ENCODE measurements around the gene SLCO1A2.
"Not testable (repeated sequence)": the region's sequence is repeated elsewhere in the genome, so short reads cannot be mapped to it uniquely, and the experiment has no call there.

The SLCO1A2 gene, protein sequence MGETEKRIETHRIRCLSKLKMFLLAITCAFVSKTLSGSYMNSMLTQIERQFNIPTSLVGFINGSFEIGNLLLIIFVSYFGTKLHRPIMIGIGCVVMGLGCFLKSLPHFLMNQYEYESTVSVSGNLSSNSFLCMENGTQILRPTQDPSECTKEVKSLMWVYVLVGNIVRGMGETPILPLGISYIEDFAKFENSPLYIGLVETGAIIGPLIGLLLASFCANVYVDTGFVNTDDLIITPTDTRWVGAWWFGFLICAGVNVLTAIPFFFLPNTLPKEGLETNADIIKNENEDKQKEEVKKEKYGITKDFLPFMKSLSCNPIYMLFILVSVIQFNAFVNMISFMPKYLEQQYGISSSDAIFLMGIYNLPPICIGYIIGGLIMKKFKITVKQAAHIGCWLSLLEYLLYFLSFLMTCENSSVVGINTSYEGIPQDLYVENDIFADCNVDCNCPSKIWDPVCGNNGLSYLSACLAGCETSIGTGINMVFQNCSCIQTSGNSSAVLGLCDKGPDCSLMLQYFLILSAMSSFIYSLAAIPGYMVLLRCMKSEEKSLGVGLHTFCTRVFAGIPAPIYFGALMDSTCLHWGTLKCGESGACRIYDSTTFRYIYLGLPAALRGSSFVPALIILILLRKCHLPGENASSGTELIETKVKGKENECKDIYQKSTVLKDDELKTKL

DNA sequence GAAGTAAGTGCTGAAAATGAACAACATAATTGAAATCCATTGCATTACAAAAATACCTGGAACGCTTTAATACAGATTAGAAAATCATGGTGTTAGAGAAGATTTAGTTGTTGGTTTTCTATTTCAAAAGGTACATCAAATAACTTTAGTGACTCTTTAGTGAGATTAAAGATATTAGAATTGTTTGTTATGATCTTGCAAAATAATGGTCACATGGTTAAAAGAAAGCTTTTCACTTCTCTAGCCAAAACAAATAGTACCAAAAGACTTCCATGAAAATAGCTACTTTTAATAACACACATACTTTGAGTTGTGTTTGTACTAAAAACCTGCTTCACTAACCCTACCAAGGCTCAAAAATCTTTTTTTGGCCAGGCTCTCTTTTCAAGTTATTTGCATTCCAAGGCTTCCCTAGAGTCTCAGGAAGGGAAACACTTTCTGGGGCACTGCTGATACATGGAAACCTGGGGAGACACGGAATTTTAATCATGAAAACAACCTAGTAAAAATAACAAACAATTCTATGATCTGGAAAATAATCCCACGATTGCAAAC lies at the start of gene SLCO1A2:
TSS of gene SLCO1A2 (minus strand) at position 147 of the 555 bp plus-strand sequence. CDS start 270 bp downstream, outside the sequence.
- DNase-seq (ENCODE audit: low spot score): no peak

DNA sequence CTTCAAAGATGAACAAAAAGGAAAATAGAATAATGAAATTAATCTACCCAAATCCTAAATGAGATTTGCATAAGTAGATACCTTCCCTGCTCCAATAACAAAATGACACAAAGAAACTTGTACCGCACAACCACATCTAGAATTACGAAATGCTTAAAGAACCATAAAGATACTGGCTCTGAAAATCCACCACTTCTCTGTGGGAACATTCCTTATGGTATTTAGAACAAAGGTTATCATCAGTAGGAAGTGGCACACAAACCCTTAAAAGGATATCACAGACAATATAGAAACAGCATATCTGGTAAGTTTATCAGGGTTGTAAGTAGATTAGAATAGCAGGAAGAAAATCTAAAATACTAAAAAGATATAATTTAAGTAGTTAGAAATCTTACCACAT lies 49.5 kb upstream of the SLCO1A2 start:
- no peak for DNase-seq (ENCODE audit: low spot score)

DNA sequence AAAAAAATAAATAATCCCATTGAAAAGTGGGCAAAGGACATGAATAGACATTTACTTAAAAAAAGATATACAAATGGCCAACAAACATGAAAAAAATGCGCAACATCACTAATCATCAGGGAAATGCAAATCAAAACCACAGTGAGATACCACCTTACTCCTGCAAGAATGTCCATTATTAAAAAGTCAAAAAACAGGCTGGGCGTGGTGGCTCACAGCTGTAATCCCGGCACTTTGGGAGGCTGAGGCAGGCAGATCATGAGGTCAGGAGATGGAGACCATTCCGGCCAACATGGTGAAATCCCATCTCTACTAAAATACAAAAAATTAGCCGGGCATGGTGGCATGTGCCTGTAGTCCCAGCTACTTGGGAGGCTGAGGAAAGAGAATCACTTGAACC lies 46.6 kb upstream of the SLCO1A2 start:
- DNase-seq (ENCODE audit: low spot score): not testable (repeated sequence)

DNA sequence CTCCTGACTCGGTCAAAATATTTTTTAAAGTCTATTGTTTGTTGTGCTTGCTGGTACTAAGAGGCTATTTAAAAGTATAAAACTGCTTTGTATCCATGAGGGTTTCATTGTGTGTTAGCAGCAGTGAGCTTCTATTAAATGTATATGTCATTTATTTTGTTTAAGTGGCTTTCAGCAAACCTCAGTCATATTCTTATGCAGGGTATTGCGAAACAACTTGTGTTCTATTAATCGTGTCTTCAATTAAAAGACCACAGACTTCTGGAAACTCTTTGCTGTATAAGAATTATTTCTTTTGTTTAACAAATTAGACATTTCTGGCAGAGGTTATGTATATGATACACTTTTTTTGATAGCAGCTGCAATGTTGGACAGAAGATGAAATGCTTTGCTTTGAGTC lies 44.5 kb upstream of the SLCO1A2 start:
- no peak for DNase-seq (ENCODE audit: low spot score)

DNA sequence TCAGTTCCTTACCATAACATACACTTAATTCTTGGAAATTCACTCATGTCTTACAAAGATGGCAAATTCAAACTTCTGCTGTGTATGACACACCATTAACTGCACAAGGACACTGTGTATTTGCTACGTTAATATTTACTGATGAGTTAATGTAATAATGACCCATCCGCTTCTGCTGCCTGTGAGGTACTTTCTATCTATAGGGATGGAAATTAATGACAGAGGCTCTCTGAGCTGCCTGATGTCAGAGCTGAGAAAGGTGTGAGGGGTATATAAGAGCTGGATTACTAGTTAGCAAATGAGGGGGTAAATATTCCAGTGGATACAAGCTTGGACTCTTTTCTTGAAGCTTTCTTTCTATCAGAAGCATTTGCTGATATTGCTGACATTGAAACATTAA lies 37.9 kb upstream of the SLCO1A2 start, which contains the start of gene IAPP:
TSS of gene IAPP (plus strand) at position 301 of the 400 bp plus-strand sequence. CDS start 450 bp downstream, outside the sequence.
- no peak for DNase-seq (ENCODE audit: low spot score)

DNA sequence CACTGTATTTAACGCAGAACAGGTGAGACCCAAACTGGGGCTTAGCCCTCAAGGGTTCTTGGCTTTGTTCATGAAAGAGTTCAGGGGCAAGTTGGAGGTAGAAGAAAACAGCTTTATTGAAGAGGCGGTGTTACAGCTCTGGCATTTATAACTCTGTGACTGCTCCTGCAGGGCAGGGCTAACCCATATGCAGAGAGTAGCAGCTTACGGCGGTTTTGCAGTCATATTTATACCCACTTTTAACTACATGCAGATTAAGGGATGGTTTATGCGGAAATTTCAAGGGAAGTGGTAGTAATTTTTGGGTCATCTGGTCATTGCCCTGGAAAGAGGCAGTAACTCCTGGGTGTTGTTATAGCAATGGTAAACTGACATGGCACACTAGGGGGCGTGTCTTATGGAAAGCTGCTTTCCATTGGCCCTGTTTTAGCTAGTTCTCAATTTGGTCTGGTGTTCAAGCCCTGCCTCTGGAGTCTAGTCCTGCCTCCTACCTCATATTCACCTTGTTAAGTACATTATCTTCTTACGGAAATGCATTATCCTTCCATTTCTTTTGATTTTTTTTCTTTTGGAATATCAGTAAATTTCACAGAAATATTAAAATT lies 36.2 kb upstream of the SLCO1A2 start:
- no peak for DNase-seq (ENCODE audit: low spot score)

DNA sequence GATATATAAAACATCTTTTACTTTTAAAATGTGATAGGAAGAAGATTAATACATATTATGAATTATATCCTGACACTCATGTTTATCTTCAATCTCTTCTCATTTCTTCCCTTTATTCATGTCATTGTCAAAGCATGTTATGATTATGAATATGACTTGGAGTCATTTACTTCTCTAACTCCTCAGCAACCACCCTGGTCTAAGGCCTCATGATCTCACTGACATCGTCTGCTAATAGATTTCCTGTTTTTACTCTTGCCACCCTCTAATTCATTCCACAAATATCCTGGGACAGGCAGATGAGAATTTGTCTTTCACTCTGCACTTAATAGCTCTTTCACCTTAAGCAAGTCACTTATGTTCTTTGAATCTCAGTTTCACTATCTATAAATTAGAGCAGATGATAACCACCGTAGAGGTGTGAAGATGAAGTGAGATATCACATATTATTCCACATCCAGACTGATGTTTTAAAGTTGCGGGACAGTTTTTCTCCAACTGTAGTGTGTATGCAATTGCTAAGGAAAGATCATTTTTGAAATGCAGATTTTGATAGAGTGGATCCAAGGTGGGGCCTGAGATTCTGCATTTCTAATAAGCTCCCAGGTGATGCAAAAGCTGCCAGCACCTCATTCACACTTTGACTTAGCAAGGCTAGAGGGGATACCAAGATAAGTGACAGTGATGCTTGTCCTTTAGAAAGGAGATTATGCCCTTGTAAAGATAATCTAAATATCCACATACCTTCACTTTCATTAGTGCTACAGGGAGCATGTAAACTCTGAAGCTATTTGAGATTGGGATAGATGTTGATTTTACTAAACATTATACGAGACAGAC lies 34.6 kb upstream of the SLCO1A2 start:
- DNase-seq (ENCODE audit: low spot score): no peak

DNA sequence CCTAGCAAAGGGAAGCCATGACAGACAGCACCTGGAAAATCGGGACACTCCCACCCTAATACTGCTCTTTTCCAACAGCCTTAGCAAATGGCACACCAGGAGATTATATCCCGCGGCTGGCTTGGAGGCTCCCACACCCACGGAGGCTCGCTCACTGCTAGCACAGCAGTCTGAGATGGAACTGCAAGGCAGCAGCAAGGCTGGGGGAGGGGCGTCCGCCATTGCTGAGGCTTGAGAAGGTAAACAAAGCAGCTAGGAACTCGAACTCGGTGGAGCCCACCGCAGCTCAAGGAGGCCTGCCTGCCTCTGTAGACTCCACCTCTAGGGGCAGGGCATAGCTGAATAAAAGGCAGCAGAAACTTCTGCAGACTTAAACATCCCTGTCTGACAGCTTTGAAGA lies 25.9 kb upstream of the SLCO1A2 start:
- DNase-seq (ENCODE audit: low spot score): not testable (repeated sequence)

DNA sequence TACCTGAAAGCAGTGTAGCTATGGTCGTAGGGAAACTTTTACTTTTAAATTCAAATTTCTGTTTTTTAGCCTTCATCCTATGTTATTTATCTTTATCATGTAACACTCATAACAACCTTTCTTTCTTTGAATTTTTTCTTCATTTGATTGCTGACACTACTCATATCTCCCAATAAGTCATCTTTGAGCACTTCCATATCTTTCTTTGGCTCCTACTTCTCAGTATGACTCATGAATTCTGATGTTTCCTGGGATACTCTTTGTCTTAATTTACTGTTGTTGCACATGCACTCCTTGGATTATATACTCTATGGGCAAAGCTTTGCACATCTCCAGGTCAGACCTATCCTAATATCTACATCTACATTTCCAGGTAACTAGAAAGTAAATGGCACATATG lies 19.9 kb upstream of the SLCO1A2 start:
- no peak for DNase-seq (ENCODE audit: low spot score)

DNA sequence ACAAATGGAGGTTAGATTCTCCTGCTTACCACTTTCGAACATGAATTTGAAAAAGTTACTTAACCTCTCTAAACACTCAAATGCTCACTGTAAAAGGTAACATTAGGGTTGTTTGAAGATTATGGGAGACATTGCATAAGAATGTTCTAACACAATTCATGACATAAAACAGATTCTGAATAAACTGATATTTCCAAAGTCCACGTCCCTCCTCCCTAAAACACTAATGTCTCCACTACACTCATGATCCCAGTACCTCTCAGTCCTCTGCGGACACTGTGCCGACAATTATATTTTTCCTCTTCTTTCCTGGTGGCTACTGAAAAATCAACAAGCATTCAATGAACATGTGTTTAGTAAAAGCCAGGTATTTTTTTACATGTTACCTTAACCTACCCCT lies 19.2 kb upstream of the SLCO1A2 start:
- DNase-seq (ENCODE audit: low spot score): no peak

DNA sequence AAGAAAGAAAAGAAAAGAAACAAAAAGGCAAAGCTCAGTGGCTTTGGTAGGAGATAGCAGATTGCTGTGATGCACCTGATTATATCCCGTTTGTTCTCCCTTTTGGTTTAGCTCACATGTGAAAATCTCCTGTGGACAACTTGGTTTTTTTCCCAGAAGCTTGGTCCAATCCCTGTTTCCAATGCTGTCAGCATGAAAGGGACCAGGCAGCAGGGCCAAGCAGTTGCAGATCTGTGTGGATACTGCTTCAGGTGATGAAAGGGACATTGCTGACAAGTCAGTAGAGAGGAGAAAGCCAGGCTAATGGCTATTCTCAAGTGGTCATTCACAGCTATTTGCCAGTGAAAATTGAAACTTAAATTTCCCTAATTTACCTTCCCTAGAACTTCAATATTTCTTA lies 18.8 kb upstream of the SLCO1A2 start:
- no peak for DNase-seq (ENCODE audit: low spot score)

DNA sequence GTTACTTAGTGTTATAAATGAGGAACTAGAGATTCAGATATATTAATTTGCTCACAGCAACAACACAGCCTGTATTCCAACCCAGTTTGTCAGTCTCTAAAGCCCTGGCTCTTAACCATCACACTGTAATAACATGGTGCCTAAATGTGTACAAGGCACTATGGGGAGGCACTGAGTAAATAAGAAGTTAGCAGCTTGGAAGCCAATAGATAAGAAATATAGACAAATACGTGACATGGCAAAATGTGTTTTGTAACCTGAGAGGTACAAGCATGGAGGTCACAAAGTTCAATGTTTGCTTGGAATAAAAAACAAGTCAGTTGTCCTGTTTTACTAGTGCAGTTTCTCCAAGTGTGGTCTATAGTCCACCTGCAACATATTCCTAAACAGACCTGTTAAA lies 16.3 kb upstream of the SLCO1A2 start:
- DNase-seq (ENCODE audit: low spot score): no peak

DNA sequence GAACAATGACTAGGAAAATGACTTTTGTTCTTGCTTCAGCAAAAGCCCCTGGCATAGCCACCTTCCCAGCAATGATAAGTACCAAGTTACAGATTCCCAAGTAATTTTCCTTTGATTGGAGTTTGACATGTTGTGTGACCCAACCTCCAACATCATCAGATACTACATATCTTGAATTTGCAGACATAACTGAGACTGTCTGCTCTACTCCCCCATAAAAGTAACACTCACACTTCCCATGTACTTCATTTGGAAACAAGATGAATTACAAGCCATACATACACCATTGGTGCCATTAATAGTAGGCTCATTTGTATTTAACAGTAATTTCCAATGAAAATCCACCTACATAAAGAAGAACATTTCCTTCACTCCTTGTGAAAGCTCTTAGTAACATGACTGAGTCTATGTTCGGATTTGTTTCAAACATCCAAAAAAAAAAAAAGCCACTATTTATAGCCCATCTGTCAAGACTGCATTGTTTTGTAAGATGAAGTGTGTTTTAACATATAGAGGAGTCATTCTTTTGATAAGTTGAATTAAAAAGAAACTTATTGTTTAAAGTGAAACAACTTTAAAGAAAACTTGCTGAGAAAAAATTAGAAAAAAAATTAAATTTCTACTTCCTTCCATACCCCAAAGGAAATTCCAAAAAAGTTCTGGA lies 12.0 kb upstream of the SLCO1A2 start:
- DNase-seq (ENCODE audit: low spot score): no peak

DNA sequence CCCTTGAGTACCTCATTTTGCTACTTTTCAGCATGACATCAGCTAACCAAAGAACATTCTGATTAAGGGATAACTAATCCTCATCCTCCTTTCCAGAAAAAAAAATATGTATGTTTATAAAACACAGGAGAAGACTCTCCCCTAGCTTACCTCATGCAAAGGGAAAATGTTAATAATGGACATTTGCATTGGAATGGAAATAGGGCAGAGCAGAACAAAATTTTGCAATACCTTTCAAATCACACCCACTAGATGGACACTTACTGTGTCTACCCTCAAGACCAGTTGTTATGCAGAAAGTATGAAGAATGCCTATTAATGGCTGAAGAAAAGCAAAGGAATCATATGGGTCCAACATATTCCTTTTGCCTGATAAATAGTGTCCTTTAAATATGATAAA lies 8.9 kb upstream of the SLCO1A2 start:
- DNase-seq (ENCODE audit: low spot score): no peak

DNA sequence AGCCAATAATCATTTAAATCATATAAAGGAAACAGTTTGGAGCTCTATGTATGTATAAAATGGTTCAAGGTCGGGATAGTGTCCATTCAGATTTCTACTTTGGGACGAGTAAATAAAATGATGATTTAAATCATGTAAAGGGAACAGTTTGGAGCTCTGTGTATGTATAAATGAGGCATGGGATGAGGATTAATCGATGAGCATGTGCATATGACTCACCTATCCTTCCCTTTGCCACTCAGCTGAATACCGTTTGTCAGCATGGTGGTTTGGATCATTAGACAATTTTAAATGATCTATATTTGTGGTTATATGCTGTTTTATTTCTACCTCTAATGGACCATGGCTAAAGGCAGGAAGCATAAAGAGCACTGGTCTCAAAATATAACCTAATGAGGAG lies 7.1 kb upstream of the SLCO1A2 start:
- no peak for DNase-seq (ENCODE audit: low spot score)

DNA sequence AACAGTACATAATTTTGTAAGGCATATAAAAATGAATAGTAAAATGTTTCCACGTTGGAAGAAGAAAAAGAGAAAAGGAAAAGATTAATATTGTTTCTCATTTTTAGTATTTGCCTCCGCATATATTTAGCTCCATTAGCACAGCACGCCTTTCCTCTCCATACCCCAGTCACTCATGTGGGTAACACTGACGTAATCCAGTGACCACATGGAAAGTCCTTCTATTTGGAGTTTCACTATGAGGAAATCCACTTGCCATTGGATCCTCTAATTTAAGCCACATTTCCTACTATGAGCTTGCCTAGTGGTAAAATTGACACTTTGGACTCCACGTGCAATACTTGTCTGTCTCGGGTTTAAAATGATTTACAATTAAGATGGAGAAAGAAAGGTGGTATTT lies 5.7 kb upstream of the SLCO1A2 start:
- DNase-seq (ENCODE audit: low spot score): no peak

DNA sequence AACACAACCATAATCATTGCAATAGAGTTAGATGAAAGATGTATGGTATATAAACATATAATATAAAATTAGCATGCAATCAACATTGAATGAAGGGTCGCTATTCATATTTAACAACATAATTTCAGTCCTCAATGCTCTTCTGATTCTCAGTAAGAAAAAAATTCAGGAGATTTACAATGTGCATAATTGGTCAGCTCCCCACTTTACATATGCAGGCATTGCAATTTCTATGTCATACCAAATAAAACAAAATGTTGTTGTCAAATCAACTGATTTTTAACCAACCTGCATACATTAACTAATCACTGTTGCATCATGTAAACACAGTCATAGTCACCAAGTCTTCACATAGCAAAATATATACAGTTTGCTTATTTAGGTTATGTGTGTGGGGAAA lies 5.2 kb upstream of the SLCO1A2 start:
- no peak for DNase-seq (ENCODE audit: low spot score)

DNA sequence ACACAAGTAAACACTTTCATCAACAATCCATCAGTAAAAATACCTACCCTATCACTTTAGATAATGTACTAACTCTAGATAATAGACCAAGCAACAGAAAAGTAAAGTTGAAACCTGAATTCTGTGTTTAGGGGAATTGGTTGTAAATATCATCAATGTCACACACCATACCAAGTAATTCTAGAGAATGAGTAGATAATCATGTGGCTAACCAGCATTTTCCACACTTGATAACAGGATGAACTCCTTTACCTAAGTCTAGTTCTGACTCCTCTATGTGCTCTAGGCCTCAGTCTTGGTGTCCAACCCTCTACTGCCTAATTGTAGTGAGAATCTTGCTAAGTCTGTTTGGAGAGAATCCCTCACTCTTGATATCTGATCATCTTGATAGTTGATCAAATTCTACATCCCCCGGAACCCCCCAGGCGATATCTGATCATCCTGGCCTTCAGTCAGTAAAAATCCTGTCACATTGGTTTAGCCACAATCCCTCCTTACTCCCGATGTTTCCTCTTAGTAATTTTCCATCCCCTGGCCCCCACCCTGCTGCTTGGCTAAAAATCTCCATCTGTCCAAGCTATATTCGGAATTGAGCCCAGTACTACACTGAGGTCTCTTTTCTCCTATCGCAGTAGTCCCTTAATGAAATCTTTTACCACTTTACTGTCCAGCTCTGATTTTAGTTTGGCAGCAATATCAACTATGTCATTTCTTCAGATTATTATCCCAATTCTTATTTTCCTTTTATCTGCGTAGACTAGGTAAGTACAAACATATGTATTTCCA lies 3.4 kb upstream of the SLCO1A2 start:
- DNase-seq (ENCODE audit: low spot score): no peak

DNA sequence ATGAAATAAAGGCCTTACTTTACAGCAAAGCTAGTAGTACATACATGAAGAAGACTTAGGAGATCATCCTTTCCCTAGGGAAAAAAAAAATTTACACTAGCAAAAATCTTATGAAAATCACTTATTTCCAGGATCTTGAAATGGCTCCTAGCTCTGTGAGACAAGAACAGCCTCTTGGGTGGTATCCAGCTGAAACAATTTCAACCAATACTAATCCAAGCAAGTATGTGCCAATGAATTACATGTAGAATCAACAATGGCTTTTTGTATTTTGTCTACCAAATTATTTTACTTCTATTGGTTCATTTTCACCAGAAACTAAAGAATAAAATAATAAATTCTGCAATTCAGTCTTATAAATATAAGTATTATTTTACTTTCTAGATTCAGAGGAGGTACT lies 2.7 kb upstream of the SLCO1A2 start:
- DNase-seq (ENCODE audit: low spot score): no peak

DNA sequence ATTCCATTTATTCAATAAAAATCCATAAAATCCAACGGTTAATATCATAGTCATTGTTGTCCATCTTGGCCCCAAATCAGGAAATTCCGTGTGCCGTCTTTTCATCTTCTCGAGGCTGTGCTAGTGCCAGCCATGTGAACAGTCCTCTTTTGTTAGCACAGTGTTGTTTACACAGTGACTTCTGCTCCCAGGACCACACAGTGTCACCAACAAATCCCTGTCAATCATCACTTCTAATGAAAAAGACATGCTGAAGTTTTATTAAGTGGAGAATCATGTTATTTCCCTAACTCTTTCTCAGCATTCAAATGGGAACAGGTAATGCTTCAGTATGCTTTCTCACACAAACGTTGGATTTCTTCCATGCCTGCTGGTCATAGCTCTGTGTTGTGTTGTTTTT lies 1.9 kb upstream of the SLCO1A2 start:
- DNase-seq (ENCODE audit: low spot score): no peak
